DMS53 treated with DMSO at 0.1 percent for 48 hours (cell line): ENCODE measurements around the gene CSMD2.

Source experiments
- DNase-seq: peaks from one replicate; lab custom pipeline; 2025; ENCODE audit not compliant: unreplicated experiment; lab: John Stamatoyannopoulos, UW

Gene CSMD2

DNA sequence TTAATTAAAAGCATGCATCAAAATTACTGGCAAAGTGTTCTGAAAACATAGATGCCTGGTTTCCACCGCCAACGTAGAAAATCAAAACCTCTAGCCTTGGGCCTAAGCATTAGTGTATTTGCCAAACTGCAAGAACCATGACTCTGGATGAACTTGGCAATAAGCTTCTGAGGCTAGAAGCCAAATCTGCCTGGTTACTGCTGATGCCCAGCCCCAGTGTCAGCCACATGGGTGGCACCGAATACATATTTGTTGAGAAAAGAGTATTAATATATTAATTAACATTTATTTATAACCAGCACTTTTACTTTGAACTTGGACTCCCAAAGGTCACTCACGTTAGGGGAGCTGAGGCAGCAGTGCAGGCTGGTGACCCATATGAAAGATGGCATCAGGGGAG lies 441.8 kb downstream of the CSMD2 start:
- DNase-seq = no peak

DNA sequence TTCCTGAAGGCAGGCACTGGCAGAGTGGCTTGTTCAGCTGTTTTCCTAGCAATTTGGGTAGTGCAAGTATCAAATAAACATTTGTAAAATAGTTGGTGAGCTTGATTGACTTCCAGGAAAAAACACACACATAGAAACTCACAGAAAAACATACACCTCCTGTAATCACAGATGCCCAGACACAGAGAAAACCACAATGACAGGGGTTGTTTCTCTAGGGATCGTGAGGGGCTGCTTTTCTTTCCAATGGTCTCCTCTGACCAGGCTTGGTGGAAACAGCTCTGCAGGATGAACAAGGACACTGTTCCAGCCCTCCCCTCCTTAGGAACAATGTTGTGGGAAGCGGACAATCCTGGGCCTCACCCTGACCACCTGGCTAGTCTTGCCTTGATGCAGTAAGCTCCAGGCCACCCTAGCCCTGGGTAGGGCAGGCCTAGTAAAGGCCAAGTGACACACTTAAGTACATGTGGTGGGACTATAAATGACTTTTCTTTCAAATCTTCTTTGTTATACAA lies 443.7 kb downstream of the CSMD2 start:
- DNase-seq = no peak

DNA sequence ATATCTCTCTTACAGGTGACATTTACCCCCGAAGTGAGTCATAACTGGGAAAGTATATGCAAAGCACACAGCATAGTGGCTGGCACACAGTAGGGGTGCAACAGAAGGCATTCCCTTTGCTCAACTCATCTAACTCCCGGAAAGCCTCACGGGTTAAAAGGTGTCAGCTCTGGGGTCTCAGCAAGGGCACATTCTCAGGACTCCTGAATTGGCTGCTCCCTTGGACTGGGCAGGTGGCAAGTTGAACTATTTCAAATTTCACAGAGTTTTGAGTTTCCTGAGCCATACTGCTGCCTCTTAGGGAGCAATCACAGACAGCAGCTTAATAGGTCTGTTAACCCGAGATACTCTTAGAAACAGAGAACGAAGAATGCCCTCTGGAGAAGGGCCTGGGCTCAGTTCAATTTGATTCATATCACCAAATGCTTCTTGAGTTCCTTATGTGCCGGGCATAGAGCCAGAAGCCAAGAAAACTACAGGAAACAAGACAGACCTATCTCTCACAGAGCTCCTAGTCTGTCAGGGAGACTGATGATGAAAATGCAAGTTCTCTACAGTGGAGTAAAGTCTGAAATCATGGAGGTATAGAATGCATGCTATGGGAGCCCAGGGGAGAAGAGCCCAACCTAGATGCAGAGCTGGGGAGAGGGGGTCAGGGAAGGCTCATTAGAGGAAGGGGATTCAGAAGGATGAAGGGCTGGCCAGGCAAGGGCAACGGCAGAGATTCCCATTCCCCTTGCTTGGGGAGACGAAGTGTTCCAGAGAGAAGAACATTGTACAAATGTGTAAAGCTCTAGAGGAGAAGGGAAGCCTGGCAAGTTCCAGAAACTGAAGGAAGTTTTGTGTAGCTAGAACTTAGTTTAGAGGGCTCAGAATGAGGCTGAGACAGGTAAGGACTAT lies 445.0 kb downstream of the CSMD2 start:
- DNase-seq = no peak

- DNase-seq = no peak
These were observed 445.7 kb downstream of the CSMD2 start for GRCh38 chr1:33719326-33719725.

GRCh38 chr1:33718186-33718585 lies 446.8 kb downstream of the CSMD2 start:
- no peak for DNase-seq

GRCh38 chr1:33716976-33717688 lies 447.9 kb downstream of the CSMD2 start:
- DNase-seq = no peak

GRCh38 chr1:33715195-33715811 lies 449.7 kb downstream of the CSMD2 start:
- no peak for DNase-seq

- DNase-seq = no peak
These were observed 450.6 kb downstream of the CSMD2 start for GRCh38 chr1:33714421-33714820.

DNA sequence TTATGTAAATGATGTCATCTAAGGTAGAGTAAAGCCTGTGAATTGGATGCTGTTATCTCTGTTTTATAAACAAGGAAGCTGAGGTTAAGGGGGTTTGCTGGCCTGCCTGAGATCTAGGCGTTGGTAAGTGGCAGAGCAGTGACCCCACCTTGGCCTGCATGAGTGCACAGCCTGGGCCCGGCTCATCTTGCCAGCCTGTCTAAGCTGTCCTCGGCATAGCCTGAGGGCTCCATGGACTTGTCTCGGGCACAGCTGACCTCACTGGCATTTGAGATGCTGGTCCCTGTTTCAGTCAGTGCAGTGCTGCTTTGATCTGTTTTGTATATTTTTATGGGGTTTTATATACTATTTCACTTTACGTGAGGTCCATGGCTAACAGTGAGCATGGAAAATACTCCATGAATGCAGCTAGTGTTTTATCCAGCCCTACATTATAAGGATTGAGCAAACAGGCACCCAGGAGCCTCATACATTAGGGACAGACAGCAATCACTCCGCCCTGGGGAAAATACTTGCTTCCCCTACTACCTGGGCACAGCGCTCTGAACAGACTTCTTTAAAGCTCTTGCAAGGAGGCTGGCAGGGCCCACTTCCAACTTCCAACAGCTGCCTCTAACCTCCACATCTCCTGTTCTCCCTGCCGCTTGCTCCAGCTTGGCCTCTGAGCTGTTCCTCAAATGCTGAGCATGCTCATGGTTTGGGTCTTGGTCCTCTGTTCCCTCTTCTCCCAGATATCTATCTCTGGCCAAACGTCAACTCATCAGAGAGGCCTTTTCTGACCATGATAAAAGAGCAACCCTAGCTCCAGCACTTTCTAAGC lies 451.8 kb downstream of the CSMD2 start:
- no peak for DNase-seq

DNA sequence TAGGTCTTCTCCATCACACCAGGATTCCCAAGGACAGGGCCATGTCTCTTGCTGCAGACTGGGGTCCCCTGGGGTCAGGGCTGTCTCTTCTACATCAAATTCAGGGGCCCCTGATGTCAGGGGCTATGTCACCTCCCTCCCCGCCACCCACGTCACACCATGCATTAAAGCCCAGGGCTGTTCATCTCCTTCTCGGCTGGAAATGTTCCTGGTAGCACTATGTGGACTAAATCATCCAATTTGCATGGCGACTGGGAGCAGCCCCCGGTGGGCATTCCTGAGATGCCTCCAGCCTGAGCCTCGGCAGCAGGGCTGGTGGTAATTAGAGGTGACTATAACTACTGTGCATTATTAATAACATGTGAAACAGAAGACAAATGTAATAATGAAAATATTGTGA lies 452.8 kb downstream of the CSMD2 start:
- DNase-seq = no peak

DNA sequence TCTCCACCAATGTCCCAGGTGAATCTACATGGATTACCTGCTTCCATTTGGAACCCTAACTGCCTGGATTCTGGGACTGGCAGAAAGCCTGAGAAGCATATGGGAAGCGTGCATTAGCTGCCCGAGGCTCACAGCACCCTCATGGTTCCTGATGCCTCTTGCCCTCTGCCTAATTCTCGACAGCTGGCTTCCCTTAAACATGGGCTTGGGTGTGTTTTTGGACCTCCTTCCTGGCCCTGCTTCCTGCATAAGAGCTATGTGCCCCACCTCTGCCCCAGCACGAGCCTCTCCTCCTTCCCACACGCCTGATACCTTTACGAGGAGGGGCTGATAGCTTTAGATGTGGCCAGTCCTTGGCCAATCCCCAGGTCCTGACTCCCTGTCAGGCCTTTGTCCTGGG lies 453.5 kb downstream of the CSMD2 start:
- no peak for DNase-seq

DNA sequence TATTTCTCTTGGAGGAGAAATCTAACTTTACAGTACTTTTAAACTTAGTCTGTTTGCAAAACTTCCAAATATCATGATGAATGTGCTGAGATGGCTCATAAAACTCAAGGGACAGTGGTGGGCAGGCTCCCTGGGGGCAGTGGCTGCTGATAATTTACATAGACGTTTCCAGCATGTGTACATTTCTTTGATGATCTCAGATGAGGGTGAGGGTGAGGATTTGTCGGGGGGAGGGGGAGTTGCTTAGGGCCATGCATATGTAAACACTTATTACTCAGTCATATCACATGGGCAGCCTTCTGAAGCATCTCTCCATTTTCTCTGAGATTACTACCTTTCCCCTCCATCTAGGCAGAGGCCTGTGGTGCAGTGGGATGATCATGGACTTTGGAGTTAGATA lies 454.1 kb downstream of the CSMD2 start:
- DNase-seq = no peak

DNA sequence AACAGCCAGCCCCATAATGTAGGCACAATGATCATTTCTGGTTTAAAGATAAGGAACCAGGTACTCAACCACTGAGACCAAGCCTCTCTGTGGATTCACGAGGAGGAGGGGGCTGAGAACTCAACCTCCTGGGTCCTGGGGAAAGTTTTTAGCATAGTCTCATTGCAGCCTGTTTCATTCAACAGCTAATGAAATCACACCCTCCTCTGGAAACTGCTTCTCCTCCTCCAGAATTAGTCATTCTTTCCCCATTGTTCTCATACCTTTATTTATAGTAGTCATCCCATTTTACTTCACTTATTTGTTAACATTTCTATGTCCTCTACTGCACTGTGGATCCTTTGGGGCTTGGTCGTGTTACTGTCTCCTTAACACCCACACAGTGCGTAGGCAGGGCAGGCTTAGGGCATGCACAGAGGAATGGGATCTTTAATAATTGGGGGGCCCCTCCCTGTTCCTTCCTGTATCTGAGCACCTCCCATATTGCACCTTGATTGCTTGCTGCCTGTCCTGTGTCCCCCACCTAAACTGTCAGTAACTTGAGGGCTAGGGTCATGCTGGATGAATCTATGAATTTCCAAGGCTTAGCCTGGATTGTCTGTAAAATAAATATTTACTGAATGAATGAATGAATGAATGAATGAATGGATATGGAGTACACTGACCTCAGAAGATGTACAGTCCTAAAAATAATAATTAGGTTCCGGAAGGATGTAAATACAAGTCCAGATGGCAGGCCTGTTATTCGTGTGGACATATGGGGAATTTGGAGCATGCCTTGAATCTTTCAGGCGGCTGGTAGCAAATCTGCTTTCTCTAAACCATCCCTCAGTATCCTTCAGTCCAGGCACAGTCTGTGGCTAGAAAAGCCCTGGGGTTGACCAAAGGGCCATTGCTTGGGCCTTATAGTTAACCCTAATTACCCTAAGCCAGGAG lies 455.0 kb downstream of the CSMD2 start:
- no peak for DNase-seq

GRCh38 chr1:33709174-33709782 lies 455.8 kb downstream of the CSMD2 start:
- DNase-seq = no peak

- DNase-seq = no peak
These were observed 458.3 kb downstream of the CSMD2 start for GRCh38 chr1:33706634-33707255.

DNA sequence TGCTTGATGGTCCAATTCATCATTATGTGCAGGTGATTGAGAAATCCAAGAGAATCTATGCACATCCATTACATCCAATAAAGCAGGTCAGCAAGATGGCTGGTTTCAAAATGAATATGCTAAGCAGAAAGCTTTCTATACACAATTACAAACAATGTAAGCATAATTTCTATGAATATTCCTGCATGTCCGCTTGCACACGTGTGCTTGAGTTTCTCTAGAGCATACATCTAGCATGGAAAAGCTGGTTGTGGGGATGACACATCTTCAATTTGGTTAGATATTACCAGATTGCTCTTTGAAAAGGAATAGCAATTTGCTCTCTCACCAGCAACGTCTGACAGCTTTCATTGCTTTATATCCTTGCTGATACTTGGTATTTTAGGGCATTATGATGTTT lies 461.6 kb downstream of the CSMD2 start:
- DNase-seq = no peak

DNA sequence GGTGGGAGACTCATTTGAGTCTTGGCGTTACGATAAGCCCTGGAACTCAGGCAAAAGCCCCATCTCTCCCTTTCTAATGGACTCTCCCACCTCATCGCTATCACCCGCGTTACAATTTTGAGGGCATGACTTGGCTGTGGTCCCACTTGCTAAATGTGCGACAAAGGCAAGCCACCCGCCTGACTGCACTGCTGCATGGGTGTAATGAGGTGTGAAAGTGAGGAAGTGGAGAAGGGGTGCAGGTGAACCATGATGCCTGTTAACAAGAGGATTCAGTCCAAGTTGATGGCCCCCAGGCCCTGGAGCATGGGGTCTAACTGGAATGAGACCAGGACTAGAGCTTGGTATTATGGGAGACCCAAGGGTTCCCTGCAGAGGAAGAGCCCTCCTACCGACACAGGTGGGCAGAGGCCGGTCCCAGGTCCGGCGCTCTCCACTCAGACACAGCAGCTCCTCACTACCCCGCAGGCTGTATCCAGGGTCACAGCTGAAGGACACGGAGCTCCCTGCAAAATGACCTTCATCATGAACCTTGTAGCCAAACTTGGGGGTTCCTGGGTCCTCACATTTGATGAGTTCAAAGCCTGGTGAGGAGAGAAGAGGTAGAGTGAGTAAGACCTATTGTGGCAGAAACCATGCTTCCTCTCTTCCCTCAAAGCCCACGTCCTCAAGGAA lies 466.5 kb downstream of the CSMD2 start:
- no peak for DNase-seq

GRCh38 chr1:33697816-33698215 lies 467.2 kb downstream of the CSMD2 start:
- no peak for DNase-seq
